HEK293 (cell line): ENCODE results near the gene IDE.

Experiments used
- CTCF ChIA-PET: fragments of 350-600 bp; formaldehyde crosslinking; extraction: SDS; loops from one replicate; lab custom pipeline; 2021; ENCODE audit warnings: antibody characterized with exemption; lab: Yijun Ruan, JAX
- POLR2A ChIA-PET: fragments of 300-600 bp; formaldehyde crosslinking; extraction: SDS; loops from one replicate; lab custom pipeline; 2020; ENCODE audit warnings: antibody characterized with exemption, inconsistent platforms; lab: Yijun Ruan, JAX
- H3K27ac ChIP-seq: fragments of 200-500 bp; sonication (Bioruptor generic); 2 replicates; pipeline ENCODE4 v1.5.1; 2014; ENCODE audit warnings: low read depth, low read length, control low read depth, inconsistent platforms; ENCODE audit errors: extremely low read depth
- H3K36me3 ChIP-seq, 2 experiments: fragments of 200-500 bp in 1 of 2; sonication (Bioruptor generic) in 1 of 2; 1 replicate in 1 of 2; 2 replicates in 1 of 2; pipeline ENCODE4 v1.5.1; 2014 to 2017; ENCODE audit warnings: inconsistent platforms in 2 of 2, low read length in 2 of 2; ENCODE audit not compliant: control insufficient read depth in 2 of 2, insufficient read depth in 1 of 2
- H3K4me1 ChIP-seq: fragments of 200-500 bp; sonication (Bioruptor generic); 2 replicates; pipeline ENCODE4 v1.5.1; 2014; ENCODE audit warnings: mild to moderate bottlenecking, low read length, inconsistent platforms; ENCODE audit not compliant: control insufficient read depth, insufficient read depth
- H3K4me3 ChIP-seq: 2 replicates; pipeline ENCODE4 v1.5.1; 2011; ENCODE audit warnings: low read depth, mild to moderate bottlenecking, control low read depth, low read length, moderate library complexity
- H3K9me3 ChIP-seq: fragments of 200-500 bp; sonication (Bioruptor generic); 2 replicates; pipeline ENCODE4 v1.5.1; 2014; ENCODE audit warnings: low read depth, low read length, inconsistent platforms; ENCODE audit not compliant: control insufficient read depth, insufficient read depth
- ELK4 ChIP-seq: IDR thresholded peaks from 2 replicates; pipeline ENCODE4 v1.6.1; 2011; ENCODE audit warnings: mild to moderate bottlenecking, low read depth, low read length, borderline replicate concordance
- GLIS2 ChIP-seq: fragments of 450-650 bp; formaldehyde crosslinking; IDR thresholded peaks from 2 replicates; pipeline ENCODE4 v1.5.1; 2016; ENCODE audit warnings: missing biosample characterization, missing genetic modification characterization
- HOXA7 ChIP-seq: sonication (generic); formaldehyde crosslinking; IDR thresholded peaks from 2 replicates; pipeline ENCODE4 v1.8.1; 2022; ENCODE audit warnings: missing genetic modification reagents, borderline replicate concordance
- PRDM1 ChIP-seq: fragments of 450-650 bp; formaldehyde crosslinking; IDR thresholded peaks from 2 replicates; pipeline ENCODE4; 2016; ENCODE audit warnings: missing biosample characterization, missing genetic modification characterization
- SP7 ChIP-seq: fragments of 450-650 bp; formaldehyde crosslinking; IDR thresholded peaks from 2 replicates; pipeline ENCODE4 v1.5.1; 2016; ENCODE audit warnings: missing biosample characterization, missing genetic modification characterization
- ZFP37 ChIP-seq: fragments of 450-650 bp; formaldehyde crosslinking; IDR thresholded peaks from 2 replicates; pipeline ENCODE4 v1.5.1; 2016; ENCODE audit warnings: missing biosample characterization, missing genetic modification characterization
- ZNF18 ChIP-seq: fragments of 450-650 bp; formaldehyde crosslinking; IDR thresholded peaks from 2 replicates; pipeline ENCODE4 v1.5.1; 2016; ENCODE audit warnings: missing biosample characterization, missing genetic modification characterization
- ZNF366 ChIP-seq: fragments of 450-650 bp; formaldehyde crosslinking; conservative IDR thresholded peaks from 2 replicates; pipeline ENCODE4 v1.5.1; 2016; ENCODE audit warnings: missing biosample characterization, missing genetic modification characterization
- ZNF37A ChIP-seq: fragments of 450-650 bp; IDR thresholded peaks from 2 replicates; pipeline ENCODE4 v1.5.1; 2018; ENCODE audit warnings: missing biosample characterization, missing genetic modification characterization
- ZNF521 ChIP-seq: fragments of 450-650 bp; formaldehyde crosslinking; IDR thresholded peaks from 2 replicates; pipeline ENCODE4 v1.5.1; 2017; ENCODE audit warnings: missing biosample characterization, mild to moderate bottlenecking, missing genetic modification characterization
- ZNF600 ChIP-seq: fragments of 450-650 bp; formaldehyde crosslinking; IDR thresholded peaks from 2 replicates; pipeline ENCODE4 v1.5.1; 2016; ENCODE audit warnings: missing biosample characterization, missing genetic modification characterization
- ZNF658 ChIP-seq: fragments of 450-650 bp; formaldehyde crosslinking; IDR thresholded peaks from 2 replicates; pipeline ENCODE4; 2016; ENCODE audit warnings: missing biosample characterization, missing genetic modification characterization
- ZNF664 ChIP-seq: fragments of 450-650 bp; formaldehyde crosslinking; IDR thresholded peaks from 2 replicates; pipeline ENCODE4 v1.5.1; 2016; ENCODE audit warnings: missing biosample characterization, missing genetic modification characterization
- ZNF791 ChIP-seq: fragments of 450-650 bp; formaldehyde crosslinking; IDR thresholded peaks from 2 replicates; pipeline ENCODE4 v1.5.1; 2016; ENCODE audit warnings: missing biosample characterization, missing genetic modification characterization
- TF ChIP-seq, protein P1 (sequence below): fragments of 450-650 bp; formaldehyde crosslinking; IDR thresholded peaks from 2 replicates; pipeline ENCODE4 v1.5.1; 2016; ENCODE audit warnings: missing biosample characterization, missing genetic modification characterization
- TF ChIP-seq, protein P2 (sequence below): fragments of 450-650 bp; formaldehyde crosslinking; IDR thresholded peaks from 2 replicates; pipeline ENCODE4 v1.5.1; 2016; ENCODE audit warnings: missing biosample characterization, missing genetic modification characterization
- TF ChIP-seq, protein P3 (sequence below): fragments of 450-650 bp; formaldehyde crosslinking; IDR thresholded peaks from 2 replicates; pipeline ENCODE4; 2016; ENCODE audit warnings: missing biosample characterization, missing genetic modification characterization

The IDE gene

DNA sequence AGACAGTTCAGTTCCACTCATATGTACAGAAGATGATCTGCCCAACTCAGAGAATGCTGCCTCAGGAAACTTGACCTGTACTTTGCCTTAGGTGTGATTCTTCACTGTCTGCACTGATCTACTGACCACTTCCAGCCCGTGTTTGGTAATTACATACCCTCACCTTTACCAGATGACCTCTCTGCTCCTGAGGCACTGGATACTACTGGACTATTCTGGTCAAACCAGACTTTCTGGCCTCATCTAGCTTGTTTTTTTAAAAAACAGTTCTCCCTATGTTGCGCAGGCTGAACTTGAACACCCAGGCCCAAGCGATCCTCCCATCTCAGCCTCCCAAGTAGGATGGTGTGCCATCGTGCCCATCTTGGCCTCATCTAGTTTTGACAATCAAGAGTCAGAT is 26.2 kb downstream of the IDE start:
- no peak overlapping the region for H3K27ac ChIP-seq
- no peaks in the 10 kb centered on the region for H3K9me3 ChIP-seq
- peaks cover 9% of the 10 kb centered on the region for H3K4me1 ChIP-seq
- POLR2A ChIA-PET = no interaction called here
- no peak for TF ChIP-seq ZNF600 (tag by site-specific recombination)
- H3K36me3 ChIP-seq = peaks cover 4 to 11% of the 10 kb centered on the region in 2 experiments; a peak in 2 of 3 replicates
- H3K4me3 ChIP-seq = no peak overlapping the region
- CTCF ChIA-PET = no interaction called here

GRCh38 chr10:92545556-92545955 is 28.3 kb downstream of the IDE start:
- Histone ChIP-seq H3K27ac (no peak overlapping the region), H3K9me3 (no peaks in the 10 kb centered on the region), H3K4me3 (no peak overlapping the region), H3K36me3 (peaks cover 4% of the 10 kb centered on the region in 2 experiments; a peak in 2 of 3 replicates), H3K4me1 (peaks cover 23% of the 10 kb centered on the region)
- POLR2A ChIA-PET = no interaction called here
- TF ChIP-seq ZNF664 (tag by site-specific recombination) = peak; percentile 99
- no peak for TF ChIP-seq ZNF366
- CTCF ChIA-PET = interaction anchor here (1.2 to 1.3 kb wide), 2 partner anchors 29 kb away, joined by 3 to 5 read pairs; no protein-coding TSS in a partner anchor

- POLR2A ChIA-PET = interaction anchor here (0.5 kb wide), 1 partner anchor 280 kb away, joined by 3 read pairs; no protein-coding TSS in a partner anchor
- Histone ChIP-seq H3K4me1 (peaks cover 23% of the 10 kb centered on the region), H3K27ac (no peak overlapping the region), H3K4me3 (no peak overlapping the region)
- CTCF ChIA-PET = interaction anchor here (0.7 to 1.1 kb wide), 4 partner anchors 18 to 92 kb away, joined by 3 to 8 read pairs (median 4); partner anchors contain the start of gene IDE
- TF ChIP-seq ZNF521 (tag by site-specific recombination) (no peak), PRDM1 (tag by site-specific recombination) (0 out of 2 replicates have a peak, but pooled peaks have one; percentile 10)
- TF ChIP-seq, protein P1, sequence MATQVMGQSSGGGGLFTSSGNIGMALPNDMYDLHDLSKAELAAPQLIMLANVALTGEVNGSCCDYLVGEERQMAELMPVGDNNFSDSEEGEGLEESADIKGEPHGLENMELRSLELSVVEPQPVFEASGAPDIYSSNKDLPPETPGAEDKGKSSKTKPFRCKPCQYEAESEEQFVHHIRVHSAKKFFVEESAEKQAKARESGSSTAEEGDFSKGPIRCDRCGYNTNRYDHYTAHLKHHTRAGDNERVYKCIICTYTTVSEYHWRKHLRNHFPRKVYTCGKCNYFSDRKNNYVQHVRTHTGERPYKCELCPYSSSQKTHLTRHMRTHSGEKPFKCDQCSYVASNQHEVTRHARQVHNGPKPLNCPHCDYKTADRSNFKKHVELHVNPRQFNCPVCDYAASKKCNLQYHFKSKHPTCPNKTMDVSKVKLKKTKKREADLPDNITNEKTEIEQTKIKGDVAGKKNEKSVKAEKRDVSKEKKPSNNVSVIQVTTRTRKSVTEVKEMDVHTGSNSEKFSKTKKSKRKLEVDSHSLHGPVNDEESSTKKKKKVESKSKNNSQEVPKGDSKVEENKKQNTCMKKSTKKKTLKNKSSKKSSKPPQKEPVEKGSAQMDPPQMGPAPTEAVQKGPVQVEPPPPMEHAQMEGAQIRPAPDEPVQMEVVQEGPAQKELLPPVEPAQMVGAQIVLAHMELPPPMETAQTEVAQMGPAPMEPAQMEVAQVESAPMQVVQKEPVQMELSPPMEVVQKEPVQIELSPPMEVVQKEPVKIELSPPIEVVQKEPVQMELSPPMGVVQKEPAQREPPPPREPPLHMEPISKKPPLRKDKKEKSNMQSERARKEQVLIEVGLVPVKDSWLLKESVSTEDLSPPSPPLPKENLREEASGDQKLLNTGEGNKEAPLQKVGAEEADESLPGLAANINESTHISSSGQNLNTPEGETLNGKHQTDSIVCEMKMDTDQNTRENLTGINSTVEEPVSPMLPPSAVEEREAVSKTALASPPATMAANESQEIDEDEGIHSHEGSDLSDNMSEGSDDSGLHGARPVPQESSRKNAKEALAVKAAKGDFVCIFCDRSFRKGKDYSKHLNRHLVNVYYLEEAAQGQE (tag by site-specific recombination) = peak; percentile 58; the same call in 1 of the 2 replicates
- TF ChIP-seq, all 188 proteins: peak for 2
- no peaks in the 10 kb centered on the region for H3K9me3 ChIP-seq
- H3K36me3 ChIP-seq = peaks cover 4% of the 10 kb centered on the region in 2 experiments; a peak in 2 of 3 replicates
Measured at GRCh38 chr10:92544296-92544695, 29.6 kb downstream of the IDE start.

- Histone ChIP-seq H3K36me3 (no peaks in the 10 kb centered on the region; a peak in 1 of 3 replicates), H3K4me1 (peaks cover 28% of the 10 kb centered on the region), H3K9me3 (no peaks in the 10 kb centered on the region), H3K27ac (no peak overlapping the region), H3K4me3 (no peak overlapping the region)
- POLR2A ChIA-PET = no interaction called here
- CTCF ChIA-PET = interaction anchor here (0.7 kb wide), 1 partner anchor 1800 kb away, joined by 3 read pairs; no protein-coding TSS in a partner anchor
- TF ChIP-seq, protein P2, sequence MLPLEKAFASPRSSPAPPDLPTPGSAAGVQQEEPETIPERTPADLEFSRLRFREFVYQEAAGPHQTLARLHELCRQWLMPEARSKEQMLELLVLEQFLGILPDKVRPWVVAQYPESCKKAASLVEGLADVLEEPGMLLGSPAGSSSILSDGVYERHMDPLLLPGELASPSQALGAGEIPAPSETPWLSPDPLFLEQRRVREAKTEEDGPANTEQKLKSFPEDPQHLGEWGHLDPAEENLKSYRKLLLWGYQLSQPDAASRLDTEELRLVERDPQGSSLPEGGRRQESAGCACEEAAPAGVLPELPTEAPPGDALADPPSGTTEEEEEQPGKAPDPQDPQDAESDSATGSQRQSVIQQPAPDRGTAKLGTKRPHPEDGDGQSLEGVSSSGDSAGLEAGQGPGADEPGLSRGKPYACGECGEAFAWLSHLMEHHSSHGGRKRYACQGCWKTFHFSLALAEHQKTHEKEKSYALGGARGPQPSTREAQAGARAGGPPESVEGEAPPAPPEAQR (tag by site-specific recombination) = no peak
- no peak for TF ChIP-seq GLIS2 (tag by site-specific recombination)
- no peak for TF ChIP-seq ZNF791 (tag by site-specific recombination)
- no peak for TF ChIP-seq ZNF658 (tag by site-specific recombination)
- TF ChIP-seq, protein P3, sequence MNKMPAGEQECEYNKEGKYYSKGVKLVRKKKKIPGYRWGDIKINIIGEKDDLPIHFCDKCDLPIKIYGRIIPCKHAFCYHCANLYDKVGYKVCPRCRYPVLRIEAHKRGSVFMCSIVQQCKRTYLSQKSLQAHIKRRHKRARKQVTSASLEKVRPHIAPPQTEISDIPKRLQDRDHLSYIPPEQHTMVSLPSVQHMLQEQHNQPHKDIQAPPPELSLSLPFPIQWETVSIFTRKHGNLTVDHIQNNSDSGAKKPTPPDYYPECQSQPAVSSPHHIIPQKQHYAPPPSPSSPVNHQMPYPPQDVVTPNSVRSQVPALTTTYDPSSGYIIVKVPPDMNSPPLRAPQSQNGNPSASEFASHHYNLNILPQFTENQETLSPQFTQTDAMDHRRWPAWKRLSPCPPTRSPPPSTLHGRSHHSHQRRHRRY (tag by site-specific recombination) = no peak
- TF ChIP-seq ELK4 = no peak
- TF ChIP-seq SP7 (tag by site-specific recombination) = peak; percentile 71
- TF ChIP-seq ZNF37A (tag by site-specific recombination) = no peak
- 0 out of 2 replicates have a peak, but pooled peaks have one; percentile 30 for TF ChIP-seq ZNF18 (tag by site-specific recombination)
- no peak for TF ChIP-seq ZFP37 (tag by site-specific recombination)
- no peak for TF ChIP-seq HOXA7 (CRISPR knock-in tag)
Measured at GRCh38 chr10:92542458-92542857, 31.4 kb downstream of the IDE start.
